Measurements from ENCODE around the gene CLMN.
"Not testable (repeated sequence)": the region's sequence is repeated elsewhere in the genome, so short reads cannot be mapped to it uniquely, and the experiment has no call there.

The CLMN gene

GRCh38 chr14:95286645-95287044 lies 33.1 kb downstream of the CLMN start:
- Histone ChIP-seq H3K4ac (ENCODE audit: low read depth, low read length) (no peak overlapping the region), H3K56ac (ENCODE audit: low read length) (no peak overlapping the region), H3K27me3 (ENCODE audit: insufficient read depth, low read length, poor library complexity) (no peaks in the 10 kb centered on the region), H3K36me3 (ENCODE audit: control insufficient read depth, insufficient read depth, low read length) (no peaks in the 10 kb centered on the region), H2BK120ac (ENCODE audit: low read depth, low read length) (no peak overlapping the region), H3K18ac (ENCODE audit: low read length) (no peak overlapping the region), H2BK5ac (ENCODE audit: low read length) (no peak overlapping the region), H3K4me1 (ENCODE audit: control insufficient read depth, low read depth, low read length) (no peaks in the 10 kb centered on the region), H3K4me3 (ENCODE audit: low read length) (no peak overlapping the region), H2AK5ac (ENCODE audit: low read length) (no peak overlapping the region), H3K9ac (ENCODE audit: low read length) (no peak overlapping the region), H3K79me1 (ENCODE audit: low read length) (no peaks in the 10 kb centered on the region), H3K4me2 (ENCODE audit: low read length) (no peak overlapping the region), H3K79me2 (ENCODE audit: control insufficient read depth, insufficient read depth, low read length) (no peaks in the 10 kb centered on the region), H3K27ac (ENCODE audit: low read depth, low read length) (no peak overlapping the region), H4K5ac (ENCODE audit: low read length) (no peak overlapping the region), H3K23ac (ENCODE audit: low read length) (no peak overlapping the region), H4K8ac (ENCODE audit: low read depth, low read length) (no peak overlapping the region), H2BK15ac (replicated peaks; ENCODE audit: low read depth) (no peak overlapping the region)
- WGBS (ENCODE audit: extremely low coverage, insufficient coverage, low lambda C conversion rate) = no CpG with 5 or more reads among the region's 5 CpGs
- DNase-seq = no peak

- Histone ChIP-seq H3K4me3 (ENCODE audit: low read length) (no peak overlapping the region), H3K9ac (ENCODE audit: low read length) (no peak overlapping the region), H3K36me3 (ENCODE audit: control insufficient read depth, insufficient read depth, low read length) (no peaks in the 10 kb centered on the region), H4K5ac (ENCODE audit: low read length) (no peak overlapping the region), H3K4me1 (ENCODE audit: control insufficient read depth, low read depth, low read length) (no peaks in the 10 kb centered on the region), H3K79me2 (ENCODE audit: control insufficient read depth, insufficient read depth, low read length) (no peaks in the 10 kb centered on the region), H2BK5ac (ENCODE audit: low read length) (no peak overlapping the region), H2BK120ac (ENCODE audit: low read depth, low read length) (no peak overlapping the region), H3K4me2 (ENCODE audit: low read length) (no peak overlapping the region), H3K56ac (ENCODE audit: low read length) (no peak overlapping the region), H3K79me1 (ENCODE audit: low read length) (no peaks in the 10 kb centered on the region), H4K8ac (ENCODE audit: low read depth, low read length) (no peak overlapping the region), H3K27me3 (ENCODE audit: insufficient read depth, low read length, poor library complexity) (no peaks in the 10 kb centered on the region), H2BK15ac (replicated peaks; ENCODE audit: low read depth) (no peak overlapping the region), H3K23ac (ENCODE audit: low read length) (no peak overlapping the region), H2AK5ac (ENCODE audit: low read length) (no peak overlapping the region), H3K27ac (ENCODE audit: low read depth, low read length) (no peak overlapping the region), H3K4ac (ENCODE audit: low read depth, low read length) (no peak overlapping the region), H3K18ac (ENCODE audit: low read length) (no peak overlapping the region)
- no CpG with 5 or more reads among the region's 4 CpGs for WGBS (ENCODE audit: extremely low coverage, insufficient coverage, low lambda C conversion rate)
- DNase-seq = no peak
Observed at GRCh38 chr14:95285566-95285965, 34.1 kb downstream of the CLMN start.

- H3K79me1 ChIP-seq (ENCODE audit: low read length); H3K4me2 ChIP-seq (ENCODE audit: low read length); H3K9ac ChIP-seq (ENCODE audit: low read length); H2BK15ac ChIP-seq (replicated peaks; ENCODE audit: low read depth); H2BK120ac ChIP-seq (ENCODE audit: low read depth, low read length); DNase-seq; H3K4me3 ChIP-seq (ENCODE audit: low read length); H3K27ac ChIP-seq (ENCODE audit: low read depth, low read length); H2BK5ac ChIP-seq (ENCODE audit: low read length); H3K4ac ChIP-seq (ENCODE audit: low read depth, low read length); H3K56ac ChIP-seq (ENCODE audit: low read length); H4K8ac ChIP-seq (ENCODE audit: low read depth, low read length); H3K23ac ChIP-seq (ENCODE audit: low read length); H3K79me2 ChIP-seq (ENCODE audit: control insufficient read depth, insufficient read depth, low read length); H3K27me3 ChIP-seq (ENCODE audit: insufficient read depth, low read length, poor library complexity); H3K18ac ChIP-seq (ENCODE audit: low read length); H3K36me3 ChIP-seq (ENCODE audit: control insufficient read depth, insufficient read depth, low read length); H4K5ac ChIP-seq (ENCODE audit: low read length); H3K4me1 ChIP-seq (ENCODE audit: control insufficient read depth, low read depth, low read length); H2AK5ac ChIP-seq (ENCODE audit: low read length): not testable (repeated sequence)
- no CpG with 5 or more reads among the region's 3 CpGs for WGBS (ENCODE audit: extremely low coverage, insufficient coverage, low lambda C conversion rate)
Observed at GRCh38 chr14:95283802-95284201, 35.9 kb downstream of the CLMN start.

GRCh38 chr14:95282986-95283380 lies 36.7 kb downstream of the CLMN start:
- not testable (repeated sequence) for H3K79me2 ChIP-seq (ENCODE audit: control insufficient read depth, insufficient read depth, low read length); H3K4me2 ChIP-seq (ENCODE audit: low read length); H3K56ac ChIP-seq (ENCODE audit: low read length); H3K4ac ChIP-seq (ENCODE audit: low read depth, low read length); H3K36me3 ChIP-seq (ENCODE audit: control insufficient read depth, insufficient read depth, low read length); H3K4me3 ChIP-seq (ENCODE audit: low read length); DNase-seq; H2BK5ac ChIP-seq (ENCODE audit: low read length); H3K9ac ChIP-seq (ENCODE audit: low read length); H2AK5ac ChIP-seq (ENCODE audit: low read length); H3K23ac ChIP-seq (ENCODE audit: low read length); H3K18ac ChIP-seq (ENCODE audit: low read length); H3K79me1 ChIP-seq (ENCODE audit: low read length); H4K5ac ChIP-seq (ENCODE audit: low read length); H2BK120ac ChIP-seq (ENCODE audit: low read depth, low read length); H2BK15ac ChIP-seq (replicated peaks; ENCODE audit: low read depth); H3K27ac ChIP-seq (ENCODE audit: low read depth, low read length); H3K4me1 ChIP-seq (ENCODE audit: control insufficient read depth, low read depth, low read length); H3K27me3 ChIP-seq (ENCODE audit: insufficient read depth, low read length, poor library complexity); H4K8ac ChIP-seq (ENCODE audit: low read depth, low read length)
- whole genome bisulfite sequencing (ENCODE audit: extremely low coverage, insufficient coverage, low lambda C conversion rate) = no CpG with 5 or more reads among the region's 5 CpGs

- H3K79me1 ChIP-seq (ENCODE audit: low read length) = no peaks in the 10 kb centered on the region
- no CpG with 5 or more reads among the region's 2 CpGs for WGBS (ENCODE audit: extremely low coverage, insufficient coverage, low lambda C conversion rate)
- no peak overlapping the region for H4K5ac ChIP-seq (ENCODE audit: low read length)
- H3K27ac ChIP-seq (ENCODE audit: low read depth, low read length) = no peak overlapping the region
- no peaks in the 10 kb centered on the region for H3K27me3 ChIP-seq (ENCODE audit: insufficient read depth, low read length, poor library complexity)
- H3K36me3 ChIP-seq (ENCODE audit: control insufficient read depth, insufficient read depth, low read length) = no peaks in the 10 kb centered on the region
- H3K79me2 ChIP-seq (ENCODE audit: control insufficient read depth, insufficient read depth, low read length) = no peaks in the 10 kb centered on the region
- H2BK15ac ChIP-seq (replicated peaks; ENCODE audit: low read depth) = no peak overlapping the region
- no peak overlapping the region for H4K8ac ChIP-seq (ENCODE audit: low read depth, low read length)
- no peak for DNase-seq
- H3K56ac ChIP-seq (ENCODE audit: low read length) = no peak overlapping the region
- H3K4me3 ChIP-seq (ENCODE audit: low read length) = no peak overlapping the region
- no peak overlapping the region for H3K9ac ChIP-seq (ENCODE audit: low read length)
- H3K4me2 ChIP-seq (ENCODE audit: low read length) = no peak overlapping the region
- no peak overlapping the region for H2AK5ac ChIP-seq (ENCODE audit: low read length)
- H3K4ac ChIP-seq (ENCODE audit: low read depth, low read length) = no peak overlapping the region
- no peak overlapping the region for H2BK120ac ChIP-seq (ENCODE audit: low read depth, low read length)
- no peak overlapping the region for H3K23ac ChIP-seq (ENCODE audit: low read length)
- H3K18ac ChIP-seq (ENCODE audit: low read length) = no peak overlapping the region
- no peak overlapping the region for H2BK5ac ChIP-seq (ENCODE audit: low read length)
- H3K4me1 ChIP-seq (ENCODE audit: control insufficient read depth, low read depth, low read length) = no peaks in the 10 kb centered on the region
Observed at GRCh38 chr14:95282354-95282985, 37.2 kb downstream of the CLMN start.

GRCh38 chr14:95281560-95282176 lies 38.0 kb downstream of the CLMN start:
- H2AK5ac ChIP-seq (ENCODE audit: low read length) = no peak overlapping the region
- WGBS (ENCODE audit: extremely low coverage, insufficient coverage, low lambda C conversion rate) = no CpG with 5 or more reads among the region's 4 CpGs
- H2BK15ac ChIP-seq (replicated peaks; ENCODE audit: low read depth) = no peak overlapping the region
- H2BK120ac ChIP-seq (ENCODE audit: low read depth, low read length) = no peak overlapping the region
- H3K27ac ChIP-seq (ENCODE audit: low read depth, low read length) = no peak overlapping the region
- no peak overlapping the region for H3K4ac ChIP-seq (ENCODE audit: low read depth, low read length)
- no peaks in the 10 kb centered on the region for H3K36me3 ChIP-seq (ENCODE audit: control insufficient read depth, insufficient read depth, low read length)
- H3K4me2 ChIP-seq (ENCODE audit: low read length) = no peak overlapping the region
- no peaks in the 10 kb centered on the region for H3K79me1 ChIP-seq (ENCODE audit: low read length)
- no peaks in the 10 kb centered on the region for H3K27me3 ChIP-seq (ENCODE audit: insufficient read depth, low read length, poor library complexity)
- H3K23ac ChIP-seq (ENCODE audit: low read length) = no peak overlapping the region
- no peak overlapping the region for H4K5ac ChIP-seq (ENCODE audit: low read length)
- H3K79me2 ChIP-seq (ENCODE audit: control insufficient read depth, insufficient read depth, low read length) = no peaks in the 10 kb centered on the region
- no peak overlapping the region for H2BK5ac ChIP-seq (ENCODE audit: low read length)
- no peak overlapping the region for H3K9ac ChIP-seq (ENCODE audit: low read length)
- H3K18ac ChIP-seq (ENCODE audit: low read length) = no peak overlapping the region
- DNase-seq = no peak
- no peak overlapping the region for H3K4me3 ChIP-seq (ENCODE audit: low read length)
- H3K56ac ChIP-seq (ENCODE audit: low read length) = no peak overlapping the region
- H4K8ac ChIP-seq (ENCODE audit: low read depth, low read length) = no peak overlapping the region
- no peaks in the 10 kb centered on the region for H3K4me1 ChIP-seq (ENCODE audit: control insufficient read depth, low read depth, low read length)
